Hair follicular keratinocyte (primary cell): ENCODE data around the gene NFKBIE. TPM values are rescaled to one million over a fixed set of nuclear protein-coding genes. Genes with fewer than 3 reads are reported as not detected.

ENCODE experiments used
- total RNA-seq: library from RNA; depleted of rRNA; stranded (reverse); fragments of >200 nt; gene quantifications from 2 replicates; pipeline ENCODE4 v1.2.3, GENCODE V29; 2015

Gene NFKBIE, protein sequence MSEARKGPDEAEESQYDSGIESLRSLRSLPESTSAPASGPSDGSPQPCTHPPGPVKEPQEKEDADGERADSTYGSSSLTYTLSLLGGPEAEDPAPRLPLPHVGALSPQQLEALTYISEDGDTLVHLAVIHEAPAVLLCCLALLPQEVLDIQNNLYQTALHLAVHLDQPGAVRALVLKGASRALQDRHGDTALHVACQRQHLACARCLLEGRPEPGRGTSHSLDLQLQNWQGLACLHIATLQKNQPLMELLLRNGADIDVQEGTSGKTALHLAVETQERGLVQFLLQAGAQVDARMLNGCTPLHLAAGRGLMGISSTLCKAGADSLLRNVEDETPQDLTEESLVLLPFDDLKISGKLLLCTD
- total RNA-seq: 35.1 and 36.9 TPM in 2 replicates

DNA sequence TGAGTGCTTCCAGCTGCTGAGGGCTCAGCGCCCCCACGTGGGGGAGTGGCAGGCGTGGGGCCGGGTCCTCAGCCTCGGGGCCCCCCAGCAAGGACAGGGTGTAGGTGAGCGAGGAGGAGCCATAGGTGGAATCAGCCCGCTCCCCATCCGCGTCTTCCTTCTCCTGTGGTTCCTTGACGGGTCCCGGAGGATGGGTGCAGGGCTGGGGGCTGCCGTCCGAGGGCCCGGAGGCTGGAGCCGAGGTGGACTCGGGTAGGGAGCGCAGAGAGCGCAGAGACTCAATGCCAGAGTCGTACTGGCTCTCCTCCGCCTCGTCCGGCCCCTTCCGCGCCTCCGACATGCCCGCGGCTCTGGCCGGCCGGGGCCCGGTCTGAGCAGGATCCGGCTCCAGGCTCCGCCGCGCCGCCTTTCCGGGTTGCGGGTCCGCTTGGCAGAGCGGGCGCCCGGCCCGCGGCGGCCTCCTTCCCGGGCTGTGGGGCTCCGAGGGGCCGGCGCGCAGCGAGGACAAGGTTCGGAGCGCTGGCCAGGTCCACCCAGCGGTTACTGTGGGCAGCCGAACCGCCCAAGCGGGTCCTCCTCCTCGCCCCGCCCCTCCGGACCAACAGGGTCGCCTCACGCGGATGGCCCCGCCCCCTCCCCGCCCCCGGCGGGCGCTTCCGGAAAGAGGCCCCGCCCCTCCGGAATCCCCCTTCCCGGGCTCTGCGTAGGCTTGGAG, at the start of gene NFKBIE:
Gene NFKBIE (minus strand): TSS at position 545 of the 715 bp plus-strand sequence. CDS start 205 bp downstream, at position 340.

DNA sequence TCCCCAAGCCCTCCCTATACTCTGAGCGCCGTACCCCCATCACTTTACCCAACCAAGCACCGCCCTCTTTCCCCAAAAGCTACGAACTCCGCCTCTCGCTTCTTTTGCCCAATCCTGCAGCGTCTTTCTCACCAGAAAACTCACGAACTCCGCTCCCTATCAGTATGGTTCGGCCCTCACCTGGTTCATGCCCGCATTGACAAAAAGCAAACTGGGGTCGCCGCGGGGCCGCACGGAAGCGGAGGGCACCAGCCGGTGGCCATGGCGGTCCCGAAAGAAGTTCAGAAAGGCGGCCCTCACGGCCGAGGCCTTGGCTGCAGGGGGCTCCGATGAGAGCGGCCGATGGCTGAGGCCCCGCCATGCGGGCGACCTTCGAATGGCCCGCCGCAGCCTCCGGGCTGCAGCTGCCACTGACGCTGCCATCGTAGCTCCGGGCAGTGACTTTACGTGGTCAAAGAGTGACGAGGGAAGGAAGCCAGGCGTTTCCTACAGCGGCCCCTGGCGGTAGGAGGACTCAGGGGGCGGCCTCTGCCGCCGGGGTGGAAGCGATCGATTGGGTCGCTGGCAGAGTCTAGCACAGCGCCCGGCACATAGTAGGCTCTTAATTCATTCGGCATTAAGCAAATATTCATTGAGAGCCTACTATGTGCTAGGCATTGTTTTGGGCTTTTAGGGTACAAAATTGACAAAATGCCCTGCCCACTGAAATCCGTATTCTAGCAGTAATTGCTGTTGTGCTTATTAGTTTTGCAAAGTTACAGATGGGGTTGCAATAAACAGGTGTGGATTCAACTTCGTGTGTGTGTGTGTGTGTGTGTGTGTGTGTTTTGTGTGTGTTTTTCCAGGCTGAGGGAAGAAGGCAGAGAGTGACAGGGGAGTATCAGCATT, 47.8 kb upstream of the NFKBIE start, which contains the start of gene AARS2:
Gene AARS2 (minus strand): TSS at position 447 of the 888 bp plus-strand sequence. CDS start 24 bp downstream, at position 423.

DNA sequence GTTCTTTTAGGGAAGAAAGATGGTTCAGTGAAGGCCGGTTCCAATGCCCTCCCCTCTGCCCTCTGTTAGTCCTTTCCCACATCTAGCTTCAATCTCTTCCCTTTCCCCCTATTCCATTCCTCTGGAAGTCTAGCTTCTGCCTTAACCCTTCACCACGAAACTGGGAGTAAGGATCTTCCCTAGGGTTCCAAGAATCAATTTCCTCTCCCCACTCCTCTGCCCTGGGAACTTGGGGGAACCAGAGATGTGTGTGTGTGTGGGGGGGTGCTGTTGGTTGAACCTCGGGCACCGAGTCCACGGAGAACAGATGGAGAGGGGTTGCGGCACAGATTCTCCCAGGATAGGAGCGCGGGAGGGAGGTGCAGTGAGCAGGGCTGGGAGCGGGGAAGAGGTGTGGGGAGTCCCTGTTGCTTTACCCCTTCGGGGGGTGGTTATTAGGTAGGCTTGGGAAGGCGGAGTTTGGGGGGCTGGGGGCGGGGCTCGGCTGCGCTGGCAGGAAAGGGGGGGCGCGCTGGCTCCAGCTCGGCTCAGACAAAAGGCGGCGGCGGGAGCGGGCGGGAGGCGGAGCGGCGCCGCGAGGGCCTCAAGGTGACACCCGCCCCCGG, 4.7 kb upstream of the NFKBIE start, which contains the start of gene TMEM151B:
Gene TMEM151B (plus strand): TSS at position 530 of the 605 bp plus-strand sequence. CDS start 293 bp downstream, outside the sequence.

GRCh38 chr6:44257025-44257752, 8.2 kb downstream of the NFKBIE start, which contains the start of gene SLC35B2:
SLC35B2 (minus strand) TSS chr6:44257528; CDS start chr6:44257410, 118 bp downstream.

GRCh38 chr6:44246663-44247337, 18.6 kb downstream of the NFKBIE start, which contains the start of gene HSP90AB1:
HSP90AB1 (plus strand) TSS chr6:44247101; CDS start chr6:44248630, 1,529 bp downstream.

GRCh38 chr6:44223319-44224028, 41.9 kb downstream of the NFKBIE start, which contains the start of gene SLC29A1:
SLC29A1 (plus strand) TSS chr6:44223595; CDS start chr6:44227314, 3,719 bp downstream.

GRCh38 chr6:44216677-44217331, 48.5 kb downstream of the NFKBIE start, which contains the start of gene MYMX:
MYMX (plus strand) TSS chr6:44216926; CDS start chr6:44217472, 546 bp downstream.

Other genes with a start within 250 kb of the NFKBIE start
- gene MRPL14, start 138.1 kb downstream of the NFKBIE start, total RNA-seq: 98.2 and 133 TPM in 2 replicates
- 56.5 and 62.3 TPM in 2 replicates for gene TMEM63B, start 138.0 kb downstream of the NFKBIE start, total RNA-seq
- not detected in 2 replicates for gene CAPN11, start 106.7 kb downstream of the NFKBIE start, total RNA-seq
- gene MYMX, start 48.6 kb downstream of the NFKBIE start, total RNA-seq: not detected in 2 replicates
- 23.2 and 50.3 TPM in 2 replicates for gene SLC29A1, start 42.0 kb downstream of the NFKBIE start, total RNA-seq
- gene HSP90AB1, start 18.4 kb downstream of the NFKBIE start, total RNA-seq: 822 and 1,294 TPM in 2 replicates
- 74.6 and 75.2 TPM in 2 replicates for gene SLC35B2, start 8.0 kb downstream of the NFKBIE start, total RNA-seq
- gene TMEM151B, start 4.9 kb upstream of the NFKBIE start, total RNA-seq: under 0.01 TPM in 1 of 2 replicates, not detected in the other
- 9.7 and 17.2 TPM in 2 replicates for gene AARS2, start 47.8 kb upstream of the NFKBIE start, total RNA-seq
- gene SPATS1, start 77.1 kb upstream of the NFKBIE start, total RNA-seq: not detected in 2 replicates
- gene CDC5L, start 122.2 kb upstream of the NFKBIE start, total RNA-seq: 14.3 and 16.0 TPM in 2 replicates